ENCODE data around the gene TMED10.
"Not testable (repeated sequence)": the region's sequence is repeated elsewhere in the genome, so short reads cannot be mapped to it uniquely, and the experiment has no call there.

GRCh38 chr14:75127474-75127820 lies 49.0 kb downstream of the TMED10 start:
- TF ChIP-seq OSR2 (tag by site-specific recombination; IDR thresholded peaks at IDR 0.05); ZNF670 (tag by site-specific recombination; IDR thresholded peaks at IDR 0.05; ENCODE audit: low read depth); CTCF (tag by site-specific recombination; IDR thresholded peaks at IDR 0.05); PRDM1 (tag by site-specific recombination; IDR thresholded peaks at IDR 0.05); SETDB1 (IDR thresholded peaks at IDR 0.05; ENCODE audit: insufficient read length, low read length); YY1 (tag by site-specific recombination; IDR thresholded peaks at IDR 0.05); PRDM10 (tag by site-specific recombination; IDR thresholded peaks at IDR 0.05); ZNF530 (tag by site-specific recombination; IDR thresholded peaks at IDR 0.05; ENCODE audit: low read depth); ZNF398 (tag by site-specific recombination; IDR thresholded peaks at IDR 0.05); ZNF580 (tag by site-specific recombination; IDR thresholded peaks at IDR 0.05): not testable (repeated sequence)
